GM23338 (cell line): ENCODE results near the gene ADGRG1. TPM values are rescaled to one million over a fixed set of nuclear protein-coding genes. Genes with fewer than 3 reads are reported as not detected.

Experiments
- ATAC-seq: fragments of 200-7000 bp; cut with Tn5 transposase; 3 replicates; pipeline ENCODE4 v1.9.1; 2020
- DNase-seq: peaks from one replicate; pipeline ENCODE4 v3.0.0-alpha.2; 2015; ENCODE audit warnings: low spot score
- H2AFZ ChIP-seq: fragments of 200-600 bp; sonication (generic); 2 replicates; pipeline ENCODE4 v1.8.0; 2016; ENCODE audit warnings: antibody characterized with exemption, mild to moderate bottlenecking, moderate library complexity
- H3F3A ChIP-seq: fragments of 200-600 bp; sonication (generic); replicated peaks from 2 replicates; pipeline ENCODE4 v1.8.0; 2017; ENCODE audit warnings: antibody characterized with exemption, mixed run types, low read depth
- H3K27ac ChIP-seq: fragments of 200-600 bp; sonication (generic); 2 replicates; pipeline ENCODE4 v1.6.1; 2016; ENCODE audit warnings: low read depth
- H3K27me3 ChIP-seq: fragments of 200-600 bp; sonication (generic); 2 replicates; pipeline ENCODE4 v1.8.0; 2016; ENCODE audit warnings: mild to moderate bottlenecking, mixed run types, moderate library complexity; ENCODE audit not compliant: insufficient read depth
- H3K36me3 ChIP-seq: fragments of 200-600 bp; sonication (generic); 2 replicates; pipeline ENCODE4 v1.8.0; 2016; ENCODE audit warnings: mild to moderate bottlenecking; ENCODE audit not compliant: insufficient read depth
- H3K4me1 ChIP-seq: fragments of 200-600 bp; sonication (generic); 2 replicates; pipeline ENCODE4 v1.8.0; 2016; ENCODE audit warnings: mild to moderate bottlenecking, moderate library complexity; ENCODE audit not compliant: insufficient read depth
- H3K4me2 ChIP-seq: fragments of 200-600 bp; sonication (generic); 2 replicates; pipeline ENCODE4 v1.7.1; 2017; ENCODE audit warnings: mixed run types
- H3K4me3 ChIP-seq: fragments of 200-600 bp; sonication (generic); 2 replicates; pipeline ENCODE4 v1.6.1; 2016; ENCODE audit warnings: mixed run types
- H3K79me2 ChIP-seq: fragments of 200-600 bp; sonication (generic); replicated peaks from 2 replicates; pipeline ENCODE4 v1.8.0; 2017; ENCODE audit warnings: mild to moderate bottlenecking; ENCODE audit not compliant: insufficient read depth
- H3K9me2 ChIP-seq: fragments of 200-600 bp; sonication (generic); 2 replicates; pipeline ENCODE4 v1.8.0; 2017; ENCODE audit not compliant: insufficient read depth
- H4K20me1 ChIP-seq: fragments of 200-600 bp; sonication (generic); replicated peaks from 2 replicates; pipeline ENCODE4 v1.8.0; 2017; ENCODE audit warnings: mild to moderate bottlenecking; ENCODE audit not compliant: insufficient read depth
- H3K27ac Mint-ChIP-seq: 2 replicates; pipeline ENCODE4 v1.8.0; 2020; ENCODE audit warnings: inconsistent platforms, mild to moderate bottlenecking, moderate library complexity, mixed read lengths
- H3K27me3 Mint-ChIP-seq: 3 replicates; pipeline ENCODE4 v1.8.0; 2022; ENCODE audit warnings: low read depth, mild to moderate bottlenecking, moderate library complexity, mixed read lengths, inconsistent platforms; ENCODE audit not compliant: insufficient read depth, poor library complexity
- H3K36me3 Mint-ChIP-seq: 3 replicates; pipeline ENCODE4 v1.8.0; 2021; ENCODE audit warnings: low read depth, mild to moderate bottlenecking, inconsistent platforms, moderate library complexity, mixed read lengths
- H3K4me1 Mint-ChIP-seq: 3 replicates; pipeline ENCODE4 v1.8.0; 2020; ENCODE audit warnings: mild to moderate bottlenecking, inconsistent platforms, mixed read lengths
- H3K4me3 Mint-ChIP-seq: 3 replicates; pipeline ENCODE4 v1.8.0; 2021; ENCODE audit warnings: moderate library complexity, mild to moderate bottlenecking, inconsistent platforms, mixed read lengths
- H3K9me3 Mint-ChIP-seq: 3 replicates; pipeline ENCODE4 v1.8.0; 2020; ENCODE audit warnings: moderate library complexity, mild to moderate bottlenecking, inconsistent platforms, mixed read lengths
- EZH2 ChIP-seq: fragments of 200-600 bp; sonication (generic); IDR thresholded peaks from one replicate; pipeline ENCODE4 v1.8.0; 2017; ENCODE audit warnings: antibody characterized with exemption, mild to moderate bottlenecking, low read depth; ENCODE audit not compliant: unreplicated experiment
- EZH2phosphoT487 ChIP-seq: fragments of 200-600 bp; sonication (generic); IDR thresholded peaks from one replicate; pipeline ENCODE4 v1.8.1; 2018; ENCODE audit warnings: antibody characterized with exemption; ENCODE audit not compliant: unreplicated experiment
- JUNB ChIP-seq: IDR thresholded peaks from one replicate; pipeline ENCODE4 v1.6.1; 2016; ENCODE audit warnings: antibody characterized with exemption; ENCODE audit not compliant: unreplicated experiment
- NANOG ChIP-seq: IDR thresholded peaks from 2 replicates; pipeline ENCODE4 v1.6.1; 2016; ENCODE audit warnings: antibody characterized with exemption, borderline replicate concordance
- POLR2AphosphoS5 ChIP-seq: IDR thresholded peaks from 2 replicates; pipeline ENCODE4 v1.6.1; 2016; ENCODE audit warnings: antibody characterized with exemption, low read depth
- ZNF114 ChIP-seq: fragments of 250-450 bp; sonication (Bioruptor Pico); IDR thresholded peaks from 2 replicates; pipeline ENCODE4 v1.5.0; 2020; ENCODE audit warnings: mild to moderate bottlenecking, moderate library complexity
- ZNF331 ChIP-seq: fragments of 250-450 bp; sonication (Bioruptor Pico); IDR thresholded peaks from 2 replicates; pipeline ENCODE4 v1.5.0; 2020; ENCODE audit warnings: low read depth, mild to moderate bottlenecking, moderate library complexity
- polyA plus RNA-seq: library from polyadenylated mRNA; unstranded; fragments of >200 nt; fragmentation: Nextera tagmentation; extraction: Ambion mirVana; gene quantifications from 2 replicates; pipeline ENCODE4 v1.2.1, GENCODE V29; 2016
- total RNA-seq: library from RNA; depleted of rRNA; stranded (reverse); fragments of >200 nt; shearing (Covaris generic); gene quantifications from 2 replicates; pipeline ENCODE4 v1.2.3, GENCODE V29; 2014
- TF ChIP-seq, protein P1 (sequence below): IDR thresholded peaks from 2 replicates; pipeline ENCODE4 v1.6.1; 2016; ENCODE audit warnings: antibody characterized with exemption
- TF ChIP-seq, protein P2 (sequence below), 2 experiments: fragments of 200-600 bp in 1 of 2; sonication (generic) in 1 of 2; conservative IDR thresholded peaks; 2 replicates each; pipeline versions ENCODE4 v1.5.1 to v1.6.1; 2016 to 2017; ENCODE audit warnings: antibody characterized with exemption in 2 of 2, low read depth in 2 of 2, mild to moderate bottlenecking in 2 of 2, moderate library complexity in 1 of 2
- TF ChIP-seq, protein P3 (sequence below): IDR thresholded peaks from one replicate; pipeline ENCODE4 v1.6.1; 2018; ENCODE audit warnings: antibody characterized with exemption; ENCODE audit not compliant: unreplicated experiment

The ADGRG1 gene
- total and polyA plus RNA-seq, 2 experiments from 2014 or later = 0.14 to 0.47 TPM

DNA sequence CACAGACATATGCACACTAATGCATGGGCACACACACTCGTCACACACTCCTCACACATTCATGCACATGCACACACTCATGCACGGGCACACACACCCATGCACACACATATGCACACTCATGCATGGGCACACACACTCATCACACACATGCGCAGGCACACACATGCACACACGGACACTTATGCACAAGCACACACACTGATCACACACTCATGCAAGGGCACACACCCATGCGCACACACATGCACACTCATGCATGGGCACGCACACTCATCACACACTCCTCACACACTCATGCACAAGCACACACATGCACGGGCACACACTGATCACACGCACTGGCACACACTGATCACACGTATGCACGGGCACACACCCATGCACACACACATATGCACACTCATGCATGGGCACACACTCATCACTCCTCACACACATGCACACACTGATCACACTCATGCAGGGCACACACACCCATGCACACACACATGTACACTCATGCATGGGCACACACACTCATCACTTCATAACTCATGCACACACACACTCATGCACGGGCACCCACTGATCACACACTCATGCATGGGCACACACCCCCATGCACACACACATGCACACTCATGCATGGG lies 16.1 kb downstream of the ADGRG1 start:
- H3K4me1 Mint-ChIP-seq = no peaks in the 10 kb centered on the region

DNA sequence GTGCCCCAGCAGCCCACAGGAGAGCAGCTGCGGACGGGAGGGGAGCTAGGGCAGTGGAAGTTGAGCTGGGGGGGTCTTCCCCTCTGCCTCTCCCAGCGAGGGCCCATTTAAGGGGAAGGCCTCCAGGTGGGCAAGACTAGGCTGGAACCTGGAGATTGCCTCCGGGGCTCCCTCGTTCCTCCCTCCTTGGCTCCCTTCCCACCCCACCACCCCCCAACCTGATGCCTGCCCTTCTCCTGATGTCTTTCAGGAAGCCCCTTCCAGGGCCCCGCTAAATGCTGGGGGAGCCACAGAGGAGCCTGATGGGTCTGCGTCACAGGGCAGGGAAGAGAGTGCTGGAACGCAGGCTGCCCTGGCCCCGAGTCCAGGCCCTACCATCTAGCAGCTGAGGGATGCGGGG lies 16.7 kb downstream of the ADGRG1 start:
- H3K27me3 ChIP-seq = no peaks in the 10 kb centered on the region
- H3K36me3 ChIP-seq = no peaks in the 10 kb centered on the region
- ATAC-seq = no peak
- no peak overlapping the region for H2AFZ ChIP-seq
- no peak overlapping the region for H3K4me3 ChIP-seq
- no peak overlapping the region for H3K27ac Mint-ChIP-seq
- H3K27ac ChIP-seq = no peak overlapping the region
- DNase-seq = no peak
- H3K9me2 ChIP-seq = no peaks in the 10 kb centered on the region
- no peaks in the 10 kb centered on the region for H3K36me3 Mint-ChIP-seq
- H3K4me1 ChIP-seq = no peaks in the 10 kb centered on the region
- no peaks in the 10 kb centered on the region for H3K9me3 Mint-ChIP-seq
- no peaks in the 10 kb centered on the region; the same call in 1 of the 2 replicates for H4K20me1 ChIP-seq
- H3K4me3 Mint-ChIP-seq = no peak overlapping the region
- H3K27me3 Mint-ChIP-seq = peaks cover 10% of the 10 kb centered on the region
- H3F3A ChIP-seq = no peaks in the 10 kb centered on the region
- H3K79me2 ChIP-seq = no peaks in the 10 kb centered on the region
- H3K4me1 Mint-ChIP-seq = no peaks in the 10 kb centered on the region
- H3K4me2 ChIP-seq = no peak overlapping the region
- TF ChIP-seq ZNF114 (CRISPR knock-in tag) = no peak
- TF ChIP-seq EZH2 = no peak
- TF ChIP-seq, protein P1, sequence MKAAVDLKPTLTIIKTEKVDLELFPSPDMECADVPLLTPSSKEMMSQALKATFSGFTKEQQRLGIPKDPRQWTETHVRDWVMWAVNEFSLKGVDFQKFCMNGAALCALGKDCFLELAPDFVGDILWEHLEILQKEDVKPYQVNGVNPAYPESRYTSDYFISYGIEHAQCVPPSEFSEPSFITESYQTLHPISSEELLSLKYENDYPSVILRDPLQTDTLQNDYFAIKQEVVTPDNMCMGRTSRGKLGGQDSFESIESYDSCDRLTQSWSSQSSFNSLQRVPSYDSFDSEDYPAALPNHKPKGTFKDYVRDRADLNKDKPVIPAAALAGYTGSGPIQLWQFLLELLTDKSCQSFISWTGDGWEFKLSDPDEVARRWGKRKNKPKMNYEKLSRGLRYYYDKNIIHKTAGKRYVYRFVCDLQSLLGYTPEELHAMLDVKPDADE = no peak
- no peak for TF ChIP-seq EZH2phosphoT487
- no peak for TF ChIP-seq NANOG
- no peak for TF ChIP-seq JUNB
- no peak for TF ChIP-seq POLR2AphosphoS5
- TF ChIP-seq, protein P2, sequence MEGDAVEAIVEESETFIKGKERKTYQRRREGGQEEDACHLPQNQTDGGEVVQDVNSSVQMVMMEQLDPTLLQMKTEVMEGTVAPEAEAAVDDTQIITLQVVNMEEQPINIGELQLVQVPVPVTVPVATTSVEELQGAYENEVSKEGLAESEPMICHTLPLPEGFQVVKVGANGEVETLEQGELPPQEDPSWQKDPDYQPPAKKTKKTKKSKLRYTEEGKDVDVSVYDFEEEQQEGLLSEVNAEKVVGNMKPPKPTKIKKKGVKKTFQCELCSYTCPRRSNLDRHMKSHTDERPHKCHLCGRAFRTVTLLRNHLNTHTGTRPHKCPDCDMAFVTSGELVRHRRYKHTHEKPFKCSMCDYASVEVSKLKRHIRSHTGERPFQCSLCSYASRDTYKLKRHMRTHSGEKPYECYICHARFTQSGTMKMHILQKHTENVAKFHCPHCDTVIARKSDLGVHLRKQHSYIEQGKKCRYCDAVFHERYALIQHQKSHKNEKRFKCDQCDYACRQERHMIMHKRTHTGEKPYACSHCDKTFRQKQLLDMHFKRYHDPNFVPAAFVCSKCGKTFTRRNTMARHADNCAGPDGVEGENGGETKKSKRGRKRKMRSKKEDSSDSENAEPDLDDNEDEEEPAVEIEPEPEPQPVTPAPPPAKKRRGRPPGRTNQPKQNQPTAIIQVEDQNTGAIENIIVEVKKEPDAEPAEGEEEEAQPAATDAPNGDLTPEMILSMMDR (conservative IDR thresholded peaks at IDR 0.05; ENCODE audit: low read depth in 2 of 2) = no peak
- TF ChIP-seq ZNF331 (CRISPR knock-in tag) = no peak

More for the DNA sequence above, 16.1 kb downstream of the ADGRG1 start:
- Histone ChIP-seq H3K36me3 (no peaks in the 10 kb centered on the region), H2AFZ (no peak overlapping the region), H3K4me2 (no peak overlapping the region), H3K4me1 (no peaks in the 10 kb centered on the region; the same call in 1 of the 2 replicates), H4K20me1 (no peaks in the 10 kb centered on the region; the same call in 1 of the 2 replicates), H3K27ac (no peak overlapping the region), H3K79me2 (no peaks in the 10 kb centered on the region), H3K4me3 (no peak overlapping the region), H3K27me3 (no peaks in the 10 kb centered on the region), H3F3A (no peaks in the 10 kb centered on the region), H3K9me2 (no peaks in the 10 kb centered on the region)
- TF ChIP-seq, protein P3, sequence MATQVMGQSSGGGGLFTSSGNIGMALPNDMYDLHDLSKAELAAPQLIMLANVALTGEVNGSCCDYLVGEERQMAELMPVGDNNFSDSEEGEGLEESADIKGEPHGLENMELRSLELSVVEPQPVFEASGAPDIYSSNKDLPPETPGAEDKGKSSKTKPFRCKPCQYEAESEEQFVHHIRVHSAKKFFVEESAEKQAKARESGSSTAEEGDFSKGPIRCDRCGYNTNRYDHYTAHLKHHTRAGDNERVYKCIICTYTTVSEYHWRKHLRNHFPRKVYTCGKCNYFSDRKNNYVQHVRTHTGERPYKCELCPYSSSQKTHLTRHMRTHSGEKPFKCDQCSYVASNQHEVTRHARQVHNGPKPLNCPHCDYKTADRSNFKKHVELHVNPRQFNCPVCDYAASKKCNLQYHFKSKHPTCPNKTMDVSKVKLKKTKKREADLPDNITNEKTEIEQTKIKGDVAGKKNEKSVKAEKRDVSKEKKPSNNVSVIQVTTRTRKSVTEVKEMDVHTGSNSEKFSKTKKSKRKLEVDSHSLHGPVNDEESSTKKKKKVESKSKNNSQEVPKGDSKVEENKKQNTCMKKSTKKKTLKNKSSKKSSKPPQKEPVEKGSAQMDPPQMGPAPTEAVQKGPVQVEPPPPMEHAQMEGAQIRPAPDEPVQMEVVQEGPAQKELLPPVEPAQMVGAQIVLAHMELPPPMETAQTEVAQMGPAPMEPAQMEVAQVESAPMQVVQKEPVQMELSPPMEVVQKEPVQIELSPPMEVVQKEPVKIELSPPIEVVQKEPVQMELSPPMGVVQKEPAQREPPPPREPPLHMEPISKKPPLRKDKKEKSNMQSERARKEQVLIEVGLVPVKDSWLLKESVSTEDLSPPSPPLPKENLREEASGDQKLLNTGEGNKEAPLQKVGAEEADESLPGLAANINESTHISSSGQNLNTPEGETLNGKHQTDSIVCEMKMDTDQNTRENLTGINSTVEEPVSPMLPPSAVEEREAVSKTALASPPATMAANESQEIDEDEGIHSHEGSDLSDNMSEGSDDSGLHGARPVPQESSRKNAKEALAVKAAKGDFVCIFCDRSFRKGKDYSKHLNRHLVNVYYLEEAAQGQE = no peak
- TF ChIP-seq, protein P1 = no peak
- TF ChIP-seq ZNF114 (CRISPR knock-in tag) (no peak), POLR2AphosphoS5 (no peak), ZNF331 (CRISPR knock-in tag) (no peak), NANOG (no peak)
- no peak overlapping the region for H3K27ac Mint-ChIP-seq
- DNase-seq = no peak
- no peaks in the 10 kb centered on the region for H3K36me3 Mint-ChIP-seq
- no peaks in the 10 kb centered on the region for H3K9me3 Mint-ChIP-seq
- peaks cover 8% of the 10 kb centered on the region for H3K27me3 Mint-ChIP-seq
- H3K4me3 Mint-ChIP-seq = no peak overlapping the region
- ATAC-seq = no peak
